GM12801 (cell line): ENCODE measurements around the gene BICRA.

Experiments
- TF ChIP-seq, protein P1 (sequence below): IDR thresholded peaks from one replicate; pipeline ENCODE4 v1.5.1; 2011; ENCODE audit warnings: control low read depth; ENCODE audit not compliant: insufficient read length; ENCODE audit errors: extremely low read depth

BICRA gene

DNA sequence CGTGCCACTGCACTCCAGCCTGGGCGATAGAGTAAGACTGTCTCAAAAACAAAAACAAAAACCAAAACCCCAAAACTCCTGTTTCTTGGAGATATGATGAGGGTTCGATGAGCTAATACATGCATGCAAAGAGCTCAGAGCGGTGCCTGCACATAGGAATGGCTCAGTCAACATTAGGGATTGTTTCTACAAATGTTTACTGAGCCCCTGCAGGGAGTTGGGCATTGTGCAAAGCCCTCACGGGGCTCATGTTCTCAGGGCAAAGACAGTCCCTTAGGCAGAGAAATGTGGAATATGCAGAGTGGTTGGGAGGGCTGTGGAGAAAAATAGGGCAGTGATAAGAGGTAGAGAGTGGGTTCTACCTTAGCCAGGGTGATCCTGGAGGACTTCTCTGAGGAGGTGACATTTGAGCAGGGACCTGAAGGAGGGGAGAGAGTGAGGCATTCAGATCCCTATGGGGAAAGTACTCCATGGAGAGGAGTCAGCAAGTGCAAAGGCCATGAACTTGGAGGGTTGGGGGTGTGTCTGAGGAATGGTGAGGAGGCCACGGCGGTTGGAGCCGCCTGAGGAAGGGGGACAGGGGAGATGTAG is 102.8 kb downstream of the BICRA start:
- TF ChIP-seq, protein P1, sequence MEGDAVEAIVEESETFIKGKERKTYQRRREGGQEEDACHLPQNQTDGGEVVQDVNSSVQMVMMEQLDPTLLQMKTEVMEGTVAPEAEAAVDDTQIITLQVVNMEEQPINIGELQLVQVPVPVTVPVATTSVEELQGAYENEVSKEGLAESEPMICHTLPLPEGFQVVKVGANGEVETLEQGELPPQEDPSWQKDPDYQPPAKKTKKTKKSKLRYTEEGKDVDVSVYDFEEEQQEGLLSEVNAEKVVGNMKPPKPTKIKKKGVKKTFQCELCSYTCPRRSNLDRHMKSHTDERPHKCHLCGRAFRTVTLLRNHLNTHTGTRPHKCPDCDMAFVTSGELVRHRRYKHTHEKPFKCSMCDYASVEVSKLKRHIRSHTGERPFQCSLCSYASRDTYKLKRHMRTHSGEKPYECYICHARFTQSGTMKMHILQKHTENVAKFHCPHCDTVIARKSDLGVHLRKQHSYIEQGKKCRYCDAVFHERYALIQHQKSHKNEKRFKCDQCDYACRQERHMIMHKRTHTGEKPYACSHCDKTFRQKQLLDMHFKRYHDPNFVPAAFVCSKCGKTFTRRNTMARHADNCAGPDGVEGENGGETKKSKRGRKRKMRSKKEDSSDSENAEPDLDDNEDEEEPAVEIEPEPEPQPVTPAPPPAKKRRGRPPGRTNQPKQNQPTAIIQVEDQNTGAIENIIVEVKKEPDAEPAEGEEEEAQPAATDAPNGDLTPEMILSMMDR: no peak

DNA sequence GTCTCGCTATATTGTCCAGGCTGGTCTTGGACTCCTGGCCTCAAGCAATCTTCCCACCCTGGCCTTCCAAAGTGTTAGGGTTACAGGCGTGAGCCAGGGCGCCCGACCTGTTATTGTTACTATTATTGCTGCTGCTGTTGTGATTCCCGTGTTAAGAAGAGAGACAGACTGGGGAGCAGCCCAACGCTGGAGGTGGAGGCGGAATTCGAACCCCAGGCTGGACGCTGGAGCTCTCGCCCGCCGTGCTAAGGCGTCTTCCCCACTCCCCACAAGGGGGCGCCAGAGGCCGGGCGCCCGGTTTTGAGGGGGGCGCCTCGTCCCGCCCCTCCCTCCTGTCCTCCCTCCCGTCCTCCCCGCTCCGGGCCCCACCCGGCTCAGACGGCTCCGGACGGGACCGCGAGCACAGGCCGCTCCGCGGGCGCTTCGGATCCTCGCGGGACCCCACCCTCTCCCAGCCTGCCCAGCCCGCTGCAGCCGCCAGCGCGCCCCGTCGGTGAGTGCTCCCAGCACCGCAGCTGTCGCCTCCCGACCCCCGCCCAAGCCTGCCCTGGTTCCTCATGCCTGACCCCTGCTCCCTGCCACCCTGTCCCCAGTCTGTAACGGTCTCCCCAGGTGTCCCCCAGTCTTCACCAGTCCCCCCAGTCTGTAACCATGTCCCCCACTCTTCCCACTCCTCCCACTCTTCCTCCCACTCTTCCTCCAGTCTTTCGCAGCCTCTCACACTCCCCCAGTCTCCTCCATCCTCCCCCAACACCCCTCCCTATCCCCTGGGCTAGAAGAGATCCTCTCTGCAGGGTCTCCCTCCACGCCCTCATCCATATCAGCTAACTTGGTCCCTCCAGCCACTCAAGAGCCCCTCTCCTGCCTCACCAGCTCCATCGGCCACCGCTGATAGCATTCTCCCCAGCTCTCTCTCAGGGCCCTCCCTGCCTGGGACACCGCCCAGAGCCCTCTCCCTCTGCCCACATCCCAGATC is 104.4 kb downstream of the BICRA start, which contains the start of gene EHD2:
Gene EHD2 (plus strand): TSS at position 377 of the 976 bp plus-strand sequence. CDS start 3,191 bp downstream, outside the sequence.
- TF ChIP-seq, protein P1: no peak

DNA sequence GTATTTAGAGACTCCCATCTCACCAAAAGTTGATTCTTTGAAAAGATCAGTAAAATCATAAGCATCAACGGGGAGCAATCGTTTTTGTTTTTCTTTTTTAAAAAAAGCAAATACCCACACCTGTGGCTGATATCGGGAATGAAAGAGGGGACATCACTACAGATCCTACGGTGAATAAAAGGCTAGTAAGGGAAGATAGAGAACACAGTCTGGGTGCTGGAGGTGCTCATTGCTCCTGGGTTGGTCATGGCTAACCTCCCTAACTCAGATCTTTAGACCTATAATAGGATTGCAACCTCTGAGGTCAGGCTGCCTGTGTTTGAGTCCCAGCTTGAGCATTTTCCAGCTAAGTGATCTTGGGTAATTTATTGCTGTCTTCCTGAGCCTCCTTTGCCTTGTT is 105.4 kb downstream of the BICRA start:
- TF ChIP-seq, protein P1: no peak

DNA sequence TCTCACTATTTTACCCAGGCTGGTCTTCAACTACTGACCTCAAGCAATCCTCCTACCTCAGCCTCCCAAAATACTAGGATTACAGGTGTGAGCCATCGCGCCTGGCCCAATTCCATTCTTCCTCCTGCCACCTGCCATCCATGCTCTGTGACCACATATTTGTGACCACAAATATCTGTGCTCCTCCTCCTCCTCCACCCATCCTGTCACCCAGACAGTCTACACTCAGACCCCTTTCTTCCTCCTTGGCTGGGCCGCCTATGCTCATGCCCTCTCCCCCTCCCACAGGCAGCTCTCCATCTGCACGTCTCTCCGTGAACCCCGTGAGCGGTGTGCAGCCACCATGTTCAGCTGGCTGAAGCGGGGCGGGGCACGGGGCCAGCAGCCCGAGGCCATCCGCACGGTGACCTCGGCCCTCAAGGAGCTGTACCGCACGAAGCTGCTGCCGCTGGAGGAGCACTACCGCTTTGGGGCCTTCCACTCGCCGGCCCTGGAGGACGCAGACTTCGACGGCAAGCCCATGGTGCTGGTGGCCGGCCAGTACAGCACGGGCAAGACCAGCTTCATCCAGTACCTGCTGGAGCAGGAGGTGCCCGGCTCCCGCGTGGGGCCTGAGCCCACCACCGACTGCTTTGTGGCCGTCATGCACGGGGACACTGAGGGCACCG is 107.5 kb downstream of the BICRA start:
- TF ChIP-seq, protein P1: no peak

DNA sequence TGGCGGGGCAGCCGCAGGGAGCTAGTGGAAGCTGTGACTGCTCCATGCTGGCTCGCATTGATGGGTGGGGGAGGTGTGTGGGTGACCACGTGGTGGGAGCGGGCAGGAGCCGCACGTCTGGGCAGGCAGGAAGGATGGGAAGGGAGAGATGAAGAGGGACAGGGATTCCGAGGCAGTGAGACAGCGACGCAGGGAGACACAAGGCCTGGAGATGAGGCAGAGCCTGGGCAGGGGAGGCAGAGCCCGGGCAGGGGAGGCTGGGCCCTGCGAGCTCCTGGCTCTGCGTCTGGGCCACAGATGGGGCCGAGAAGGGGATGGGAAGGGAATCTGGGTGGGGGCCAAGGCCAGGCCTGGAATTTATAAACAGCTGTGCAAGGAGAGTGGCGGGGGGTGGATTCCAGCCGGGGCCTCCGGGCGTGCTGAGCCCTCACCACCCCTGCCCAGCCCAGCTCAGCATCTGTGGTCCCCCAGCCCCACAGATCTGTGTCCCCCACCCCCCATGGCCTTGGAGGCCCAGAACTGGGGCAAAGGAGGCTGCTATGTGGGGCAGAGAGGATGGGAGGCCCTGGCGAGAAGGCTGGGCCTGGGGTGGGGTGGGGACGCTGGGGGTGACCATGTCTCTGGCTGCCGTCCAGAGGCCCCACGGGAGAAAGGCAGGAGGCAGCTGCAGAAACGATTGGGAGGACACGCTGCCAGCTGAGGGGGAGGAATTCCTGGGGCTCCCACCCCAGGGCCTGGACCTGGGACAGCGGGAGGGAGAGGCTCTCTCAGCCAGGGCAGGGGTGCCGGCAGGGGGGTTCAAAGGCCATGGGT is 110.3 kb downstream of the BICRA start:
- TF ChIP-seq, protein P1: no peak

DNA sequence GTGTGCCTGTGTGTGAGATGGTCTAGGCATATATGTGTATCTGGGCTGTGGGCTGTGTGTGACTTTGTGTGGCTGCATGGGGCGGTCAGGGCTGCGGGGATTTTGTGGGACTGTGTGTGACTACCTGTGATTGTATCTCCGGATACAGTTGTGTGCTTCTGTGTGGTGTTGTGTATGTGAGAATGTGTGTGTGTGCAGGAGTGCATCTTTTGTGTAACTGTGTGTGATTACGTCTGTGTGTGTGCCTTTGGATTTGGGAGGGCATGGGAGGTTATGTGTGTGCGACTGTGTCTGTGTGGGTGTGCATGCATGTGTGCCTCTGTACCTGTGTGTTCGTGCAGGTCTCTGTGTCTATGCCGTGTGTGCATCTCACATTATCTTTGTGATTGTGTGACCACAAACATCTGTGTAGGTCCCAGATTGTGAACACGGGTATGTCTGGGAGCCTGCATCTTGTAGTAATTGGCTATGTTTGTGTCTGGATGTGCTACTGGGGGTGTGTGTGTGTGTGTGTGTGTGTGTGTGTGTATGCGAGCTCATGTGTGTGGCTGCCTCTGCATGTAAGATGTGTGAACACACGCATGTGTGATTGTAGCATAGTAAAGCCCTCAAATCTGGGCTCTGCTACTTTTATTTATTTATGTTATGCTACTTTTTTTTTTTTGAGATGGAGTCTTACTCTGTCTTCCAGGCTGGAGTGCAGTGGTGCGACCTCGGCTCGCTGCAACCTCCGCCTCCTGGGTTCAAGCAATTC is 111.9 kb downstream of the BICRA start:
- TF ChIP-seq, protein P1: no peak
